GM12801 (cell line): Measurements from ENCODE around the gene PRPF38B.

Experiments
- TF ChIP-seq, protein P1 (sequence below): IDR thresholded peaks from one replicate; pipeline ENCODE4 v1.5.1; 2011; ENCODE audit warnings: control low read depth; ENCODE audit not compliant: insufficient read length; ENCODE audit errors: extremely low read depth

PRPF38B gene, protein sequence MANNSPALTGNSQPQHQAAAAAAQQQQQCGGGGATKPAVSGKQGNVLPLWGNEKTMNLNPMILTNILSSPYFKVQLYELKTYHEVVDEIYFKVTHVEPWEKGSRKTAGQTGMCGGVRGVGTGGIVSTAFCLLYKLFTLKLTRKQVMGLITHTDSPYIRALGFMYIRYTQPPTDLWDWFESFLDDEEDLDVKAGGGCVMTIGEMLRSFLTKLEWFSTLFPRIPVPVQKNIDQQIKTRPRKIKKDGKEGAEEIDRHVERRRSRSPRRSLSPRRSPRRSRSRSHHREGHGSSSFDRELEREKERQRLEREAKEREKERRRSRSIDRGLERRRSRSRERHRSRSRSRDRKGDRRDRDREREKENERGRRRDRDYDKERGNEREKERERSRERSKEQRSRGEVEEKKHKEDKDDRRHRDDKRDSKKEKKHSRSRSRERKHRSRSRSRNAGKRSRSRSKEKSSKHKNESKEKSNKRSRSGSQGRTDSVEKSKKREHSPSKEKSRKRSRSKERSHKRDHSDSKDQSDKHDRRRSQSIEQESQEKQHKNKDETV

DNA sequence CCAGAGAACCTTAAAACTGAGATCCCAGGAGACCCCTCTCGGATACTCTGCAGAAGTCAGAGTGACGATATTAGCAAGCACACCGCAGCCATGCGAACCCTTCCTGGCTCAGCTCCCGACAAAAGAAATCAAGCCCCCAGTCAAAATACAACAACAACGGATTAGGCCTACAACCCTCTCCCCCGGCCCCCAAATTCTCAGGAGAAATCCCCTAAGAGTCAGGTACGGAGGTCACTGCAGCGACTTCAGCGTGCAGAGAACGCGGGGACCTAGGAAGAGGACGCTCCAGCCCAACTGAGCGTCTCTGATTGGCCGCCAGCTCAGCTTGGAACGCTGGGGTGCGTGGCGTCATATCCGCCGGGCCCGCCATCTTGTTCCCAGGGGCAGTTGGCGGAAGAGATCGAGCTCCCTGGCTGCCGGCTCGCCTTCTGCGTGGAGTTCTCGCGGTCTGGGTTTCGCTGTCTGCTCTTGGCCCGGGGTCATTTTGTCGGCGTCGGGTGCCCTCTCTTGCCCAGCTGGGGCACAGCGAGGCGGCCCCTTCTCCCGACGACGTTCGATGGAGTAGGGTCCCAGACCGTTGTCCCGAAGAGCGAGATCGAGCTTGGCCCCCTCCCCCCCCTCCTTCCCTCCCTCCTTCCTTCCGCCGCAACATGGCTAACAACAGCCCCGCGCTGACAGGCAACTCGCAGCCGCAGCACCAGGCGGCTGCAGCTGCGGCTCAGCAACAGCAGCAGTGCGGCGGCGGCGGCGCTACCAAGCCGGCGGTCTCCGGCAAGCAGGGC lies at the start of gene PRPF38B:
Gene PRPF38B, plus strand, starts transcription at position 369 of the 782 bp plus-strand sequence. Its CDS starts 282 bp downstream, at position 651.
- TF ChIP-seq, protein P1, sequence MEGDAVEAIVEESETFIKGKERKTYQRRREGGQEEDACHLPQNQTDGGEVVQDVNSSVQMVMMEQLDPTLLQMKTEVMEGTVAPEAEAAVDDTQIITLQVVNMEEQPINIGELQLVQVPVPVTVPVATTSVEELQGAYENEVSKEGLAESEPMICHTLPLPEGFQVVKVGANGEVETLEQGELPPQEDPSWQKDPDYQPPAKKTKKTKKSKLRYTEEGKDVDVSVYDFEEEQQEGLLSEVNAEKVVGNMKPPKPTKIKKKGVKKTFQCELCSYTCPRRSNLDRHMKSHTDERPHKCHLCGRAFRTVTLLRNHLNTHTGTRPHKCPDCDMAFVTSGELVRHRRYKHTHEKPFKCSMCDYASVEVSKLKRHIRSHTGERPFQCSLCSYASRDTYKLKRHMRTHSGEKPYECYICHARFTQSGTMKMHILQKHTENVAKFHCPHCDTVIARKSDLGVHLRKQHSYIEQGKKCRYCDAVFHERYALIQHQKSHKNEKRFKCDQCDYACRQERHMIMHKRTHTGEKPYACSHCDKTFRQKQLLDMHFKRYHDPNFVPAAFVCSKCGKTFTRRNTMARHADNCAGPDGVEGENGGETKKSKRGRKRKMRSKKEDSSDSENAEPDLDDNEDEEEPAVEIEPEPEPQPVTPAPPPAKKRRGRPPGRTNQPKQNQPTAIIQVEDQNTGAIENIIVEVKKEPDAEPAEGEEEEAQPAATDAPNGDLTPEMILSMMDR, result no peak

DNA sequence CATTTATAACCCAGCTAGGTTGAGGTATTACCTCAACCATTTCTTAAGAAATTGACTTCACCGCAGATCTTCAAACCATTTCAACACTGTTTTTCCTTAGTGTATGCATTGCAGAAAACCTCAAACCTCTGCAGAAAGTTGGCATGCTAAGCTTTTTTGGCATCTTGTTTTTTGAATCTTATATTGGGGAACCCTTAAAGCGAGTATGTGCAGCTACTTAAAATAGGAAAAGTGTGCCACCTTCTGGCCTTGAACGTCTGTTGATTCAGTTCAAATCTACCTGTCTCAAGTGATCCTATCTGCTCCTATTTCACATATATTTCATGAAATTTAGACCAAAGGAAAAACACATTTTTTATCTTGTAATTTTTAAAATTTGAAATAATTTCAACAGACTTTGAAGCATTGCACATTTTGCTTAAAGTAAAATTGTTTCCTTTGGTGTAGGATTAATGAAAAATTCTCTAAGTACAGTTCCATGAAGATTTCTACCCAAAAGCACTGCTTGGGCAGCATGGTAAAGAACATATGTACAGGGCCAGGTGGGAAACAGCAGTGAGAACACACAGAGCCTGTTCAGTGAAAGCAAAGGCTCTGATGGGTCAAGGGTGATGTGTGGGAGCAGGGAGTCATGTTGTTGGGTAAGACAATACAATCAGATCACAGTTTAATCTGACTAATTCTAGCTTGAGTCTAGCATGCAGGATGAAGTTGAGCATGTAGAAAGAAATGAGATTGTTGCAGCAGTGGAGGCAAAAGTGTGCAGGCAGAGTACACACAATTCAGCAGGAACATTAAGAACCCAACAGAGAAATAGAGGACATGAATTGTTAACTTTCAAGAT lies 48.4 kb upstream of the PRPF38B start:
- TF ChIP-seq, protein P1, result no peak

DNA sequence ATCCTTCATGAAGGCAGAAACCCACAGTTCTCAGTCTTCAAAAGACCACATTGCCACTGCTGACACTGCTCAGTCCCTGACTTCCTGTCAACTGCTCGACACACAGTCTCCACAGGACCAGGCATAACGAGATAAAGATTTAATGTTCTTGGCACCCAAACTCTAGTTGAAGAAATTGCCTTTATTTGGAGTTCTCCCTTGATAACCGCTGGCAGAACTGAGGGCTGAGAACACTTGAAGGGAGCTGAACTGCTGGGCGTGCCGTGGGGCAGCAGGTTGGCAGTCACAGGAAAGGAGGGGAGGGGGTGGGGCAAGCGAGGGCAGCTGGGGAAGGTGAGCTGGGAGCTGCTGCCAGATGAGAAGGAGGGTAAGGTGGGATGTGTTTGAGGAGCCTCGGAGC lies 47.1 kb upstream of the PRPF38B start:
- TF ChIP-seq, protein P1, result no peak

DNA sequence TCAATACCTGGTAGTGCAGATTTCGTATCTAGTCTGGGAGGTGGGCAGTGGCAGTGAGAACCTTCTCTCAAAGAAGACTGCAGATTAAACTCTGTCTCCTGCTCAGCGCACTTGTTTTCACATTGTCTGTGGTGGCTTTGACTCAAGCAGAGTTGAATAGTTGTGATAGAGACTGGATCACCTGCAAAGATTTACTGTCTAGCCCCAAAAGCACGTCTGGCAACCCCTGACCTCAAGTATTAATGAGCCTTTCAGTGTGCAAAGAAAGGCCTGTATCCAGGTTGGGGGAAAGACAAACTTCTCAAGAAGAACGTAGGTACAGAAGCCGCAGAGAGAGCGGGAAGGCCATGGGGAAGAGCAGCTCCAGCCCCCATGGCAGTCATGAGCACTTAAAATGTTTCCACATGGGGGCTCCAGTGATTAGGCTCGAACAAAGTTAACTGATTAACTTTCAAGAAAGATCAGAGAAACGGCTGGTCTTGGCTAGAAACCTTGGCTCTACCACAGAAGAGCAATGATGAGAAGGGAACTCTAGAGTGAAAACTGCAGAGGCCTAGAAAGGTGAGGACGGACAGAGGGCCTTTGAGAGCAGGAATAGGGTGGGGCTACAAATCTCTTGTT lies 46.4 kb upstream of the PRPF38B start:
- TF ChIP-seq, protein P1, result no peak

DNA sequence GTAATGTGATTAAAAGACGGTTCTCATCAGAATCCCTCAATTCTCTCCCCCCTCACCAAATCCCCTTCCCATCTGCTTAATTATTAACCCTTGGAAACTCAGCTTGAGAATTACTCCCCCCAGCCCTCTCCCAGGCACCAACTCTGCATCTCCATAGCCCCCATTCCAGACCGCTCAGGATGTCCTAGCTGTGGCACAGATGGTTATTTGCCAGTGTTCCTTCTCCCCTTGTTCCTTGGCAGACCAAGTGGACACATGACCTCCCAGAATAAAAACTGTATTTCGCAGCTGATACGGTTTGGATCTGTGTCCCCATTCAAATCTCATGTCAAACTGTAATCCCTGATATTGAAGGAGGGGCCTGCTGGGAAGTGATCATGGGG lies 45.9 kb upstream of the PRPF38B start:
- TF ChIP-seq, protein P1, result no peak

DNA sequence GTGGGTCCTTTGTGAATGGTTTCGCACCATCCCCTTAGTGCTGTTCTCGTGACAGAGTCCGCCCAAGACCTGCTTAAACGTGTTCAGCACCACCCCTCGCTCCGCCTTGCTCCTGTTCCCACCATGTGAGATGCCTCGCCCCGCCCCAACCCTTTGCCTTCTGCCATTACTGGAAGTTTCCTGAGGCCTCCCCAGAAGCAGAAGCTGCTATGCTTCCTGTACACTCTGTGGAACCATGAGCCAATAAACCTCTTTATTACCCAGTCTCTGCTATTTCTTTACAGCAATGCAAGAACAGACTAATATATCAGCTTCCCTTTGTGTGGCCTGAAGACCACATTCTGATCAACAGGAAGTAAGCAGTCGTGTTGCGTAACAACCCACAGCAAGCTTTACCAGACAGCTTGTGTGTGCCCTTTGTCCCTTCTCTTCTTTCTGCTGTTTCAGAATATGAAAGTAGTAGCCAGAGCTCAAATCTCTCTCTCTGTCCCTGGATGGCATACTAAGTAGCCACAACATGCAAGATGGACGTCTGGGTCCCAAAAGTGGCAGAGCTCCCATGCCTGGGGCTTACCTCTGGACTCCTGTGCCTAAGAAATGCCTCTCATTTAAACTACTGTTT lies 45.4 kb upstream of the PRPF38B start:
- TF ChIP-seq, protein P1, result no peak
